ENCODE results near the gene MEOX1. TPM values are rescaled to one million over a fixed set of nuclear protein-coding genes. Genes with fewer than 3 reads are reported as not detected.

The MEOX1 gene
- total and polyA plus RNA-seq, 2 of the 13 experiments (the other 11 are each of a cell fraction or from before 2014, with no cell fraction given), result not detected

GRCh38 chr17:43694081-43694870 lies 32.6 kb upstream of the MEOX1 start (continued):
- TF ChIP-seq TBX3 (IDR thresholded peaks at IDR 0.05; ENCODE audit: borderline replicate concordance) (no peak), FOXJ3 (CRISPR knock-in tag; IDR thresholded peaks at IDR 0.05; ENCODE audit: borderline replicate concordance) (no peak), HOXA5 (CRISPR knock-in tag; IDR thresholded peaks at IDR 0.05) (no peak), NONO (IDR thresholded peaks at IDR 0.05) (no peak), NONO (CRISPR knock-in tag; conservative IDR thresholded peaks at IDR 0.05) (no peak), KDM4B (CRISPR knock-in tag; IDR thresholded peaks at IDR 0.05) (peak; percentile 59; the same call in 1 of the 2 replicates), DBP (CRISPR knock-in tag; IDR thresholded peaks at IDR 0.05; ENCODE audit: not compliant biosample characterization) (no peak), FOXO1 (CRISPR knock-in tag; IDR thresholded peaks at IDR 0.05) (no peak), JARID2 (CRISPR knock-in tag; IDR thresholded peaks at IDR 0.05; ENCODE audit: insufficient replicate concordance) (no peak), ZNF609 (CRISPR knock-in tag; IDR thresholded peaks at IDR 0.05; ENCODE audit: borderline replicate concordance) (no peak), HMGA1 (CRISPR knock-in tag; conservative IDR thresholded peaks at IDR 0.05) (no peak), PAWR (CRISPR knock-in tag; IDR thresholded peaks at IDR 0.05; ENCODE audit: borderline replicate concordance) (no peak), MIER2 (CRISPR knock-in tag; IDR thresholded peaks at IDR 0.05) (0 out of 2 replicates have a peak, but pooled peaks have one; percentile 25), ZNF770 (CRISPR knock-in tag; IDR thresholded peaks at IDR 0.05) (no peak), ZBTB10 (CRISPR knock-in tag; IDR thresholded peaks at IDR 0.05; ENCODE audit: borderline replicate concordance) (no peak), CAMTA2 (CRISPR knock-in tag; IDR thresholded peaks at IDR 0.05; ENCODE audit: borderline replicate concordance) (no peak)
- TF ChIP-seq, protein P1, sequence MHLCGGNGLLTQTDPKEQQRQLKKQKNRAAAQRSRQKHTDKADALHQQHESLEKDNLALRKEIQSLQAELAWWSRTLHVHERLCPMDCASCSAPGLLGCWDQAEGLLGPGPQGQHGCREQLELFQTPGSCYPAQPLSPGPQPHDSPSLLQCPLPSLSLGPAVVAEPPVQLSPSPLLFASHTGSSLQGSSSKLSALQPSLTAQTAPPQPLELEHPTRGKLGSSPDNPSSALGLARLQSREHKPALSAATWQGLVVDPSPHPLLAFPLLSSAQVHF (CRISPR knock-in tag; IDR thresholded peaks at IDR 0.05), result no peak
